ENCODE measurements around the gene PRSS38.

The PRSS38 gene

GRCh38 chr1:227779685-227780084, 35.8 kb upstream of the PRSS38 start:
- no peak for DNase-seq

GRCh38 chr1:227780101-227781044, 35.1 kb upstream of the PRSS38 start:
- no peak for DNase-seq

DNA sequence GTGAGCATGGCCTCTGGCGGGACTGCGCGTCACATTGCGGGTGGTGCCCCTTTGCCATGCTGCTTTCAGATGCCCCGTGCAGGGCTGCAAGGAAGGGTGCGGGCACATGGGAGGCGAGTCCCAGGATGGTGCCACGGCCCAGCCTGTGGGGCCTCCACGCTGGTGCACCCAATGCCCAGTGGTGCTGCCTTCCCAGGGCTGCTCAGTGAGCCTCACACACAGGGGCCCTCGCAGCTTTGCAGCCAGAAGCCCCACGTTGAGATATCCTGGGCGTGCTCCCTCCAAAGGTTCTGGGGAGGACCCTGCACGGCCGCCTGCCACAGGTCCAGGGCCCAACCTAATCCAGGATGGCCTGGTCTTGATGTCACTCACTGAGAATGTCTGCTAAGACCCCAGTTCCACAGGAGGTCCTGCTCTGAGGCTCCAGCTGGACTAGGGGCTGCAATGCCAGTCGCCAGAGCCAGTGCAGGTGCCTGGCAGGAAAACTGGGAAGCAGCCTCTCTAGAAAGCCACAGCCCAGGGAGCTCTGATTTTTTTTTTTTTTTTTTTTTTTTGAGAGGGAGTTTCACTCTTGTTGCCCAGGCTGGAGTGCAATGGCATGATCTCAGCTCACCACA, 34.1 kb upstream of the PRSS38 start:
- no peak for DNase-seq

- no peak for DNase-seq
Measured at GRCh38 chr1:227782226-227782625, 33.2 kb upstream of the PRSS38 start.

- DNase-seq: no peak
Measured at GRCh38 chr1:227785094-227785804, 30.2 kb upstream of the PRSS38 start.

- DNase-seq: no peak
Measured at GRCh38 chr1:227785805-227786671, 29.4 kb upstream of the PRSS38 start.

GRCh38 chr1:227786673-227787512, 28.6 kb upstream of the PRSS38 start:
- DNase-seq: no peak

GRCh38 chr1:227787513-227788270, 27.8 kb upstream of the PRSS38 start:
- peak; percentile 91 to 92 for DNase-seq

DNA sequence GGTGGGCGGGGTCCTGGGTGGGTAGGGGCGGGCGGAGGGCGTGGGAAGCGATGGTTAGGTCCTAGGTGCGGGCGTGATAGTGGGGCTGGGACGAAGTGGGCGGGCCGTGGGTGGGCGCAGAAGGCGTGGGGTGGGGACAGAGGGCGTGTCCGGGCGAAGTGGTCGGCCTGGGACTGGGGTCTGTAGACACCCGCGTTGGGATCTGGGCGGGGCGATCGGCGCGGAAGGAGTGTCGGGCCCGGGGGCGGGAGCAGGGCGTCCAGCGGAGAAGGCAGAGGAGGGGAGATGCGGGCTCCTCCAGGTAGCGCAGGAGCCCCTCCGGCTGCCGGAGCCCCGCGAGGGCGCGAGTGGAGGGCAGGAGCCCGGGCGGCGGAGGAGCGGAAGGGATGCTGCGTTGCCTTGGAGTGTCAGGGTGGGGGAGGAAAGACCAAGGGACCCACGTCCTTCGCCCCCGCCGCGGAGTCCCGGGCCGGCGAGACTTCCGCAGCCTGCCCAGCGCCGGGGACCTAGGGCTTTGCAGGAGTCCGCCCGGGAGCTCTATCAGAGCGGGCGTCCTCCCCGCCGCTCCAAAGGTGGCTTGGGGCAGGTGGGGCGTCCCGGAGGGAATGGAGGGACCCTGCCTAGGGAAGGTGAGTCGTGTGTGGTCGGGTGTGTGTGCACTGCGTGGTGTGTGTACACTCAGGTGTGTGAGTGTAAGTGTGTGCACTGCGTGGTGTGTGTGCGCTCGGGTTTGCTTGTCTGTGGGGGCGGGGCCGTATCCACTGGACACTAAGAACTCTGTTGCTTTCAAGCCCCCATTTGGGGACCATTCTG, 27.0 kb upstream of the PRSS38 start:
- no peak for DNase-seq

DNA sequence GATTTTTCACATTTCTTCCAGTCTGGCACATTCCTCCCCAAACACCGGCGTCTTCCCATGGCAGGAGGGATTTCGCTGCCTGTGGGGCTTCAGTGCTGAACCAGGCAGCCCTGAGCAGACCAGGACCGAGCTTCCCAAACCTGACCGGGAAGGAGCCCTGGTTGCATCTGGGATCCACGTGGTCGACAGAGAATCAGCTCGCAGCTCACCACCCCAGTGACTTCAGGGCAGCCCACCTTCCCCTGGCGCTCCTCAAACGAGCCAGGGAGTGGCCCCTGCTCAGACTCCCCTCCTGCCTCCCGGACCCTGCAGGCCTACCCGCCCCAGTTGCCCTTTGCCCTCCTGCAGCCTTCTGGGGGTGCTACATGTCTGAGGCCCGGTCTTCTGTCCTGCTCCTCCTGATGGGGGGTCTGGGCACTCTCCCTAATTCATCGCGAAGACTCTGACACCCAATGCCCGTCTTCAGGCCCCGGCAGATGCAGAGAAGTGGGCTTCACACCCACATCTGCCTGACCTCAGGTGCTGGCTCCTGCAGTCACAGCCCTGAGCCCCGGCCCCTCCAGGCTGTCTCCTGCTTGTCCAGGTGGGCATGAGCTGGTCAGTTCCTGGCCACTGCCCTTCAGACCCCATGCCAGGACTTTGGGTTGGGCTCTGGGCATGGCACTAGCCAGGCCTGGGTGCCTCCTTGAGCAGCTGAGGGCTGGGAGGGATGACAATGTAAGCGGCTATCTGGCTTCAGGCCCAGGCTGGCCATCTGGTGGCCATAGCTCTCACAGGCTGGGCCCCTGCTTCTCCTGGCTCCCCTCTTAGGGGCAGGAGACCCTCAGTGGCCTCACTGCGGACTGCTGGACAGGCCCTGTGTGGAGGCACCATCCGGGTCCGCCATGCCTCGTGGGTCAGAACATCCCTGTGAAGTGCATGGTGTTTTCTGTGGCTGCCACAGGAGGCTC, 26.1 kb upstream of the PRSS38 start:
- DNase-seq: no peak

- no peak for DNase-seq
Measured at GRCh38 chr1:227790034-227790400, 25.5 kb upstream of the PRSS38 start.

- no peak for DNase-seq
Measured at GRCh38 chr1:227790868-227791267, 24.6 kb upstream of the PRSS38 start.

DNA sequence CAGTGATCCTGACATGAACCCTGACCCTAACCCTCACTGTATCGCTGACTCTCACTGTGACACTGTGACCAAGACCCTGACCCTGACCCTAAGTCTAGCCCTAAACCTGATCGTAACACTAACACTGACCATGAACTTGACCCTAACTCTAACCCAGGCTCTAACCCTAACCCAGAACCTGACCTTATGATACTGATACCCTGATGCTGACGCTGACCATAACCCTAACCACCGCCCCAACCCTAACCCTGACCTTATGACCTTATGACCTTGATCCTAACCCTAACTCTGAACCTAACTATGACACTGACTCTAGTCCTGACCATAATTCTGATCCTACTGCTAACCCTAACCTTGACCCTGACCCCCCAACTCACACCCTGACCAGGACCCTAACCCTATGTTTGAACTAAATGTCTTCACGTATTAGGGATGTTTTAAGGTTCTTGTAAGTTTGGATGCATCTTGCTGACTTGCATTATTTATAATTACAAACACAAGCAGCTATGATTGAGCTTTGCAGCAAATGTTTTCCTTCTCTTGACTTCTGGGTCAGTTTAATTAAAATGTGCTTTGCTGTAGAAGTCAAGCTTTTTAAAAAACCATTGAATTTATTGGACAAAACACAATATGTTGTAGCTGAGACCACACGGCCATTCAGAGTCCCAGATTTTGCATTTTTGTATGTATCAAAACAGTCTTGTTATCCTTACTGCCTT, 23.9 kb upstream of the PRSS38 start:
- no peak for DNase-seq

- DNase-seq: no peak
Measured at GRCh38 chr1:227792216-227793078, 23.0 kb upstream of the PRSS38 start.

GRCh38 chr1:227793079-227793947, 22.2 kb upstream of the PRSS38 start:
- no peak for DNase-seq

Measured in stimulated activated CD4-positive, alpha-beta T cell treated with anti-CD3 and anti-CD28 coated beads, Interleukin-4, amount 100 ng/mL, for 4 hours (primary cell).